PC-3 (cell line): ENCODE data around the gene ASCL5. TPM values are rescaled to one million over a fixed set of nuclear protein-coding genes. Genes with fewer than 3 reads are reported as not detected.

Experiments
- ATAC-seq: fragments of 200-7000 bp; cut with Tn5 transposase; 2 replicates; pipeline ENCODE4 v1.9.1; 2020; ENCODE audit warnings: mild to moderate bottlenecking, moderate library complexity
- BruUV-seq: library from RNA; stranded (reverse); fragments of 400-500 nt; replicated peaks from 2 replicates; lab custom pipeline; 2021; lab: Mats Ljungman, UMichigan
- CTCF ChIA-PET: fragments of 300-600 bp; sonication (Branson Sonifier 250); formaldehyde crosslinking; loops from one replicate; lab custom pipeline; 2022; ENCODE audit warnings: antibody characterized with exemption; lab: Charles Lee
- POLR2A ChIA-PET: fragments of 300-600 bp; sonication (Branson Sonifier 250); formaldehyde crosslinking; loops from one replicate; lab custom pipeline; 2022; ENCODE audit warnings: antibody characterized with exemption; ENCODE audit not compliant: unreplicated experiment; lab: Charles Lee
- DNase-seq: peaks from one replicate; pipeline ENCODE4 v3.0.0-alpha.2; 2015
- H2AFZ ChIP-seq: fragments of 300-600 bp; sonication (generic); 2 replicates; pipeline ENCODE4 v1.6.0; 2016; ENCODE audit warnings: antibody characterized with exemption, low read length
- H3F3A ChIP-seq: fragments of 300-600 bp; sonication (generic); one replicate; pipeline ENCODE4 v1.6.0; 2017; ENCODE audit warnings: antibody characterized with exemption, low read length, control low read depth, mild to moderate bottlenecking; ENCODE audit not compliant: unreplicated experiment
- H3K27ac ChIP-seq: fragments of 300-600 bp; sonication (generic); 2 replicates; pipeline ENCODE4 v1.5.1; 2016; ENCODE audit warnings: mild to moderate bottlenecking, low read length
- H3K27me3 ChIP-seq: fragments of 300-600 bp; sonication (generic); 2 replicates; pipeline ENCODE4 v1.6.1; 2016; ENCODE audit warnings: low read length, mixed read lengths
- H3K36me3 ChIP-seq: fragments of 300-600 bp; sonication (generic); 2 replicates; pipeline ENCODE4 v1.6.1; 2016; ENCODE audit warnings: low read depth, mixed run types, low read length, mixed read lengths
- H3K4me1 ChIP-seq: fragments of 300-600 bp; sonication (generic); 2 replicates; pipeline ENCODE4 v1.5.1; 2016; ENCODE audit warnings: low read length; ENCODE audit not compliant: insufficient read depth
- H3K4me2 ChIP-seq: fragments of 300-600 bp; sonication (generic); 2 replicates; pipeline ENCODE4 v1.6.0; 2016; ENCODE audit warnings: low read length
- H3K4me3 ChIP-seq: fragments of 300-600 bp; sonication (generic); 2 replicates; pipeline ENCODE4 v1.5.1; 2016; ENCODE audit warnings: mild to moderate bottlenecking, low read length, mixed read lengths
- H3K79me2 ChIP-seq: fragments of 300-600 bp; sonication (generic); 2 replicates; pipeline ENCODE4 v1.6.1; 2017; ENCODE audit warnings: low read length, mixed read lengths
- H3K9ac ChIP-seq: fragments of 300-600 bp; sonication (generic); 2 replicates; pipeline ENCODE4 v1.6.0; 2016; ENCODE audit warnings: mild to moderate bottlenecking, low read length
- H3K9me2 ChIP-seq: fragments of 300-600 bp; sonication (generic); replicated peaks from 2 replicates; pipeline ENCODE4 v1.6.1; 2016; ENCODE audit warnings: mixed run types, low read length, mixed read lengths
- H3K9me3 ChIP-seq: fragments of 300-600 bp; sonication (generic); 2 replicates; pipeline ENCODE4 v1.6.1; 2016; ENCODE audit warnings: low read length, mixed read lengths
- H4K20me1 ChIP-seq: fragments of 300-600 bp; sonication (generic); 2 replicates; pipeline ENCODE4 v1.6.1; 2016; ENCODE audit warnings: low read length, mixed read lengths
- CTCF ChIP-seq: fragments of 300-600 bp; sonication (generic); conservative IDR thresholded peaks from 2 replicates; pipeline ENCODE4 v1.5.1; 2017; ENCODE audit warnings: antibody characterized with exemption, low read depth, mild to moderate bottlenecking, low read length
- EZH2 ChIP-seq: fragments of 300-600 bp; sonication (generic); IDR thresholded peaks from one replicate; pipeline ENCODE4 v1.6.1; 2017; ENCODE audit warnings: antibody characterized with exemption, mild to moderate bottlenecking, low read length; ENCODE audit not compliant: unreplicated experiment
- EZH2phosphoT487 ChIP-seq: fragments of 300-600 bp; sonication (generic); IDR thresholded peaks from 2 replicates; pipeline ENCODE4 v1.6.1; 2018; ENCODE audit warnings: mild to moderate bottlenecking, antibody characterized with exemption, low read length, borderline replicate concordance
- intact Hi-C: fragments of 100-400 bp; cut with micrococcal nuclease; formaldehyde crosslinking; loops from 2 replicates; pipeline ENCODE4 v1.9.0; 2023
- total RNA-seq: library from RNA; depleted of rRNA; stranded (reverse); fragments of >200 nt; gene quantifications from 2 replicates; pipeline ENCODE4 v1.2.3, GENCODE V29; 2014

Gene ASCL5
- total RNA-seq, 1 experiment from 2014 or later, result 3.1 TPM

- H3K4me3 ChIP-seq, result no peak overlapping the region
- peaks cover 9% of the 10 kb centered on the region for H3K4me1 ChIP-seq
- no TSS peak for BruUV-seq
- H3K4me2 ChIP-seq, result no peak overlapping the region
- no peak for TF ChIP-seq CTCF
- TF ChIP-seq EZH2, result no peak
- no peak for TF ChIP-seq EZH2phosphoT487
- H3K27ac ChIP-seq, result no peak overlapping the region
- no peak overlapping the region for H3K9ac ChIP-seq
- H4K20me1 ChIP-seq, result no peaks in the 10 kb centered on the region
- peak; percentile 91 for ATAC-seq
- no peak overlapping the region for H2AFZ ChIP-seq
- no peaks in the 10 kb centered on the region for H3K79me2 ChIP-seq
- H3K9me3 ChIP-seq, result no peaks in the 10 kb centered on the region
- ChIA-PET POLR2A (interaction anchor here (0.6 kb wide), 3 partner anchors 31 to 189 kb away, joined by 5 to 12 read pairs (median 6); no protein-coding TSS in a partner anchor), CTCF (interaction anchor here (1.5 kb wide), 1 partner anchor 47 kb away, joined by 5 read pairs; no protein-coding TSS in a partner anchor)
- H3K9me2 ChIP-seq, result 0 out of 2 replicates have a peak, but pooled peaks cover 4% of the 10 kb centered on the region
- H3K27me3 ChIP-seq, result peaks cover 45% of the 10 kb centered on the region
- DNase-seq, result peak; percentile 97
- no peaks in the 10 kb centered on the region for H3F3A ChIP-seq
- no peaks in the 10 kb centered on the region for H3K36me3 ChIP-seq
- intact Hi-C loops, result no loop called here
Observed at GRCh38 chr1:201072149-201072548, 54.8 kb downstream of the ASCL5 start.

DNA sequence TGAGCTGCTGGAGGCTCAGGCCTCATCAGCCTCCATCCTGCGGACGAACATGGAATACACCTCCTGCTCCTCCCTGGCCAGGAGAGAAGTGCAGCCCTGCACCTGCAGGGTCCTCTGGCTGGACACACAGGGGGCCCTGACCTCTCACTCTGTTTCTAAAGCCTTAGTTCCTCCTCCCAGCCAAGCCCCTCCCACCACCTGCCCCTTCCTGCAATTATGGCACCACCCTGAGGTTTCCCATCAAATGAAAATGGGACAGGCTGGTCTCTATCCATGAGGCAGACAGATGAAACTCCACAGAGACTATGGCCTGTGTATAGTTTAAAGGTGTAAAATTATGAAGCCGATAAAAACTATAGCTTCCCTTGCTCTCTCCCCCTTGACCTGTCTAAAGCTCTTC, 57.3 kb downstream of the ASCL5 start:
- TF ChIP-seq CTCF, result 0 out of 2 replicates have a peak, but pooled peaks have one; percentile 18
- TF ChIP-seq EZH2, result no peak
- H3K36me3 ChIP-seq, result no peaks in the 10 kb centered on the region
- ChIA-PET POLR2A (no interaction called here), CTCF (no interaction called here)
- DNase-seq, result no peak
- H3K9ac ChIP-seq, result no peak overlapping the region
- no peaks in the 10 kb centered on the region for H4K20me1 ChIP-seq
- no TSS peak for BruUV-seq
- 0 out of 2 replicates have a peak, but pooled peaks cover 4% of the 10 kb centered on the region for H3K9me2 ChIP-seq
- no peak overlapping the region for H3K4me2 ChIP-seq
- ATAC-seq, result no peak
- H3F3A ChIP-seq, result no peaks in the 10 kb centered on the region
- H3K79me2 ChIP-seq, result no peaks in the 10 kb centered on the region
- peaks cover 62% of the 10 kb centered on the region for H3K27me3 ChIP-seq
- no peak overlapping the region for H3K27ac ChIP-seq
- H3K4me3 ChIP-seq, result no peak overlapping the region
- intact Hi-C loops, result no loop called here
- H3K9me3 ChIP-seq, result no peaks in the 10 kb centered on the region
- H3K4me1 ChIP-seq, result peaks cover 9% of the 10 kb centered on the region
- no peak overlapping the region for H2AFZ ChIP-seq

GRCh38 chr1:201068976-201069375, 58.0 kb downstream of the ASCL5 start:
- ChIA-PET POLR2A (no interaction called here), CTCF (no interaction called here)
- H4K20me1 ChIP-seq, result no peaks in the 10 kb centered on the region
- no peak overlapping the region for H3K4me3 ChIP-seq
- H3K4me2 ChIP-seq, result no peak overlapping the region
- H3K79me2 ChIP-seq, result no peaks in the 10 kb centered on the region
- ATAC-seq (no peak), DNase-seq (no peak)
- no TSS peak for BruUV-seq
- H3F3A ChIP-seq, result no peaks in the 10 kb centered on the region
- H3K27me3 ChIP-seq, result peaks cover 68% of the 10 kb centered on the region
- no peaks in the 10 kb centered on the region for H3K9me3 ChIP-seq
- 0 out of 2 replicates have a peak, but pooled peaks cover 4% of the 10 kb centered on the region for H3K9me2 ChIP-seq
- H3K36me3 ChIP-seq, result no peaks in the 10 kb centered on the region
- intact Hi-C loops, result no loop called here
- H3K9ac ChIP-seq, result no peak overlapping the region
- TF ChIP-seq EZH2phosphoT487 (no peak), EZH2 (no peak), CTCF (no peak)
- H3K27ac ChIP-seq, result no peak overlapping the region
- H2AFZ ChIP-seq, result no peak overlapping the region
- H3K4me1 ChIP-seq, result peaks cover 9% of the 10 kb centered on the region
